ENCODE data around the gene RER1.
A peak's percentile ranks its signal among the peaks of the same experiment; 100 is the strongest.

Gene RER1

GRCh38 chr1:2429780-2430591, 38.3 kb downstream of the RER1 start:
- peak; percentile 48 for TF ChIP-seq CTCF (IDR thresholded peaks at IDR 0.05; ENCODE audit: low read depth, low read length)

GRCh38 chr1:2430592-2430973, 38.9 kb downstream of the RER1 start:
- H3K4me3 ChIP-seq (ENCODE audit: low read depth, low read length): no peak overlapping the region
- TF ChIP-seq CTCF (IDR thresholded peaks at IDR 0.05; ENCODE audit: low read depth, low read length): no peak
- no peak for DNase-seq (ENCODE audit: low read depth, low spot score)
- in situ Hi-C loops (cut with HindIII; ENCODE audit: low sequenced_read_pairs): no loop called here

More at GRCh38 chr1:2429780-2430591, 38.3 kb downstream of the RER1 start:
- DNase-seq (ENCODE audit: low read depth, low spot score): no peak
- in situ Hi-C loops (cut with HindIII; ENCODE audit: low sequenced_read_pairs): no loop called here
- no peak overlapping the region for H3K4me3 ChIP-seq (ENCODE audit: low read depth, low read length)

- H3K4me3 ChIP-seq (ENCODE audit: low read depth, low read length): no peak overlapping the region
- no peak for DNase-seq (ENCODE audit: low read depth, low spot score)
- TF ChIP-seq CTCF (IDR thresholded peaks at IDR 0.05; ENCODE audit: low read depth, low read length): no peak
- in situ Hi-C loops (cut with HindIII; ENCODE audit: low sequenced_read_pairs): no loop called here
Observed at GRCh38 chr1:2431103-2431502, 39.5 kb downstream of the RER1 start.

- TF ChIP-seq CTCF (IDR thresholded peaks at IDR 0.05; ENCODE audit: low read depth, low read length): no peak
- in situ Hi-C loops (cut with HindIII; ENCODE audit: low sequenced_read_pairs): no loop called here
Observed at GRCh38 chr1:2431518-2431917, 39.9 kb downstream of the RER1 start.

GRCh38 chr1:2432441-2432844, 40.8 kb downstream of the RER1 start:
- no peak overlapping the region for H3K4me3 ChIP-seq (ENCODE audit: low read depth, low read length)
- no peak for DNase-seq (ENCODE audit: low read depth, low spot score)
- no peak for TF ChIP-seq CTCF (IDR thresholded peaks at IDR 0.05; ENCODE audit: low read depth, low read length)
- in situ Hi-C loops (cut with HindIII; ENCODE audit: low sequenced_read_pairs): no loop called here

More at GRCh38 chr1:2431518-2431917, 39.9 kb downstream of the RER1 start:
- DNase-seq (ENCODE audit: low read depth, low spot score): no peak
- H3K4me3 ChIP-seq (ENCODE audit: low read depth, low read length): no peak overlapping the region

GRCh38 chr1:2433196-2433595, 41.6 kb downstream of the RER1 start:
- DNase-seq (ENCODE audit: low read depth, low spot score): no peak
- no peak for TF ChIP-seq CTCF (IDR thresholded peaks at IDR 0.05; ENCODE audit: low read depth, low read length)
- in situ Hi-C loops (cut with HindIII; ENCODE audit: low sequenced_read_pairs): no loop called here
- no peak overlapping the region for H3K4me3 ChIP-seq (ENCODE audit: low read depth, low read length)

Data from astrocyte of the spinal cord (primary cell).